Stomach (tissue), 9 donors: ENCODE data around the gene EEF2. TPM values are rescaled to one million over a fixed set of nuclear protein-coding genes. Genes with fewer than 3 reads are reported as not detected.
A peak's percentile ranks its signal among the peaks of the same experiment; 100 is the strongest.
"Not testable (repeated sequence)": the region's sequence is repeated elsewhere in the genome, so short reads cannot be mapped to it uniquely, and the experiment has no call there.

Experiments used
- DNase-seq, 2 donors: peaks; one replicate each; pipeline versions ENCODE4 v3.0.0 to v3.0.0-alpha.2; 2013 to 2019
- H3K27ac ChIP-seq, 5 donors: fragments of 200-600 bp in 4 of 5; sonication (generic) in 4 of 5; one replicate each; pipeline ENCODE4 v1.5.1; 2013 to 2019; ENCODE audit warnings: mild to moderate bottlenecking in 1 of 5, moderate library complexity in 1 of 5
- H3K27me3 ChIP-seq, 3 donors: fragments of 200-600 bp; sonication (generic); one replicate each; pipeline ENCODE4 v1.5.1; 2017 to 2019; ENCODE audit warnings: mixed run types in 1 of 3
- H3K36me3 ChIP-seq, 4 donors: fragments of 200-600 bp; sonication (generic); 1 replicate in 3 of 4; 2 replicates in 1 of 4; pipeline ENCODE4 v1.5.1; 2016 to 2019
- H3K4me1 ChIP-seq, 4 donors: fragments of 200-600 bp; sonication (generic); one replicate each; pipeline ENCODE4 v1.5.1; 2016 to 2019
- H3K4me3 ChIP-seq, 4 donors: fragments of 200-600 bp; sonication (generic) in 3 of 4; one replicate each; pipeline ENCODE4 v1.5.1; 2016 to 2019; ENCODE audit warnings: mild to moderate bottlenecking in 1 of 4
- H3K9me3 ChIP-seq, 4 donors: fragments of 200-600 bp; sonication (generic); one replicate each; pipeline ENCODE4 v1.5.1; 2016 to 2019
- CTCF ChIP-seq, 7 experiments: fragments of 450-650 bp in 4 of 7; fragments of 200-600 bp in 3 of 7; sonication (generic) in 3 of 7; IDR thresholded peaks; one replicate each; pipeline ENCODE4 v1.5.1; 2016 to 2019; ENCODE audit warnings: antibody characterized with exemption in 7 of 7, control low read depth in 2 of 7, mild to moderate bottlenecking in 1 of 7
- EP300 ChIP-seq: sonication (generic); formaldehyde crosslinking; IDR thresholded peaks from one replicate; pipeline ENCODE4 v1.6.1; 2017; ENCODE audit warnings: antibody characterized with exemption
- POLR2A ChIP-seq, 4 donors: fragments of 450-650 bp; IDR thresholded peaks; one replicate each; pipeline ENCODE4 v1.6.1; 2016; ENCODE audit warnings: antibody characterized with exemption in 4 of 4, control low read depth in 2 of 4, mild to moderate bottlenecking in 1 of 4, moderate library complexity in 1 of 4
- POLR2AphosphoS5 ChIP-seq, 3 donors: sonication (generic); formaldehyde crosslinking; IDR thresholded peaks; one replicate each; pipeline ENCODE4 v1.6.1; 2016; ENCODE audit warnings: antibody characterized with exemption in 3 of 3
- WGBS, 5 donors: extraction: QIAGEN DNeasy Blood & Tissue Kit in 3 of 5; methylation state at CpG; one replicate each; pipeline versions ENCODE4 v1.1.5 to v1.1.7; 2013 to 2018; 5-methylcytosine and 5-hydroxymethylcytosine counted together
- intact Hi-C: fragments of 100-400 bp; cut with DNase I; formaldehyde crosslinking; loops from one replicate; pipeline ENCODE4 v1.15.1; 2023; ENCODE audit warnings: low total_unique reads
- polyA plus RNA-seq, 3 donors: library from polyadenylated mRNA; stranded (reverse); fragments of 200-250 nt; gene quantifications; one replicate each; pipeline ENCODE4 v1.2.3, GENCODE V29; 2013
- total RNA-seq, 5 donors: library from RNA; depleted of rRNA; stranded (reverse); fragments of >200 nt; gene quantifications; one replicate each; pipeline versions ENCODE4 v1.1.0 to v1.2.3, GENCODE V29; 2014 to 2016
- donor health status: healthy with polysubstance abuse.
- donor health status: Bipolar disorder and iron deficiency.
- donor health status: healthy.

The EEF2 gene
- total and polyA plus RNA-seq, 8 donors = 667 to 1,656 (median 1,276) TPM

GRCh38 chr19:3959766-3960131 is 25.5 kb downstream of the EEF2 start:
- Histone ChIP-seq H3K36me3 (peaks cover 68 to 95% (median 94%) of the 10 kb centered on the region in 4 donors), H3K4me1 (peaks cover 0 to 8% (median 2%) of the 10 kb centered on the region in 4 donors), H3K9me3 (no peaks in the 10 kb centered on the region), H3K27me3 (no peaks in the 10 kb centered on the region), H3K4me3 (no peak overlapping the region), H3K27ac (no peak overlapping the region)
- intact Hi-C loops = no loop called here
- DNase-seq = no peak
- 92 to 99% (median 97%) methylated on average over 7 to 15 of the region's 15 CpGs for WGBS, 5 donors
- no peak for TF ChIP-seq POLR2A (IDR thresholded peaks at IDR 0.05)
- no peak for TF ChIP-seq POLR2AphosphoS5 (IDR thresholded peaks at IDR 0.05)
- TF ChIP-seq EP300 = no peak

GRCh38 chr19:3958836-3959765 is 26.2 kb downstream of the EEF2 start:
- no peaks in the 10 kb centered on the region for H3K27me3 ChIP-seq
- TF ChIP-seq EP300 = no peak
- 95 to 97% (median 97%) methylated on average over 61 to 86 of the region's 86 CpGs for WGBS, 5 donors
- peaks cover 0 to 7% (median under 1%) of the 10 kb centered on the region in 4 donors for H3K4me1 ChIP-seq
- intact Hi-C loops = no loop called here
- no peaks in the 10 kb centered on the region for H3K9me3 ChIP-seq
- H3K36me3 ChIP-seq = peaks cover 61 to 91% (median 87%) of the 10 kb centered on the region in 4 donors
- no peak overlapping the region for H3K27ac ChIP-seq
- H3K4me3 ChIP-seq = no peak overlapping the region
- DNase-seq = no peak

- Histone ChIP-seq H3K27ac (peak overlapping the region in 2 of 5 donors; percentile 46 to 82), H3K4me3 (no peak overlapping the region), H3K27me3 (no peaks in the 10 kb centered on the region), H3K4me1 (peaks cover 9 to 34% (median 22%) of the 10 kb centered on the region in 4 donors), H3K36me3 (peaks cover 28 to 57% (median 53%) of the 10 kb centered on the region in 4 donors), H3K9me3 (no peaks in the 10 kb centered on the region)
- intact Hi-C loops = no loop called here
- no peak for TF ChIP-seq CTCF (IDR thresholded peaks at IDR 0.05)
- TF ChIP-seq POLR2AphosphoS5 (IDR thresholded peaks at IDR 0.05) = no peak
- TF ChIP-seq POLR2A (IDR thresholded peaks at IDR 0.05) = no peak
- no peak for TF ChIP-seq EP300
- no peak for DNase-seq
- 74 to 93% (median 84%) methylated on average over 8 to 10 of the region's 10 CpGs for WGBS, 5 donors
Measured at GRCh38 chr19:3955688-3956087, 29.6 kb downstream of the EEF2 start.

GRCh38 chr19:3955276-3955675 is 30.0 kb downstream of the EEF2 start:
- 78 to 91% (median 84%) methylated on average over 13 of the region's 13 CpGs for WGBS, 5 donors

GRCh38 chr19:3954107-3954506 is 31.2 kb downstream of the EEF2 start:
- H3K4me3 ChIP-seq = no peak overlapping the region
- no peaks in the 10 kb centered on the region for H3K9me3 ChIP-seq
- no peak for TF ChIP-seq POLR2AphosphoS5 (IDR thresholded peaks at IDR 0.05)
- TF ChIP-seq EP300 = no peak
- no peak for TF ChIP-seq CTCF (IDR thresholded peaks at IDR 0.05)
- TF ChIP-seq POLR2A (IDR thresholded peaks at IDR 0.05) = no peak
- H3K27ac ChIP-seq = peak overlapping the region in 3 of 5 donors; percentile 27 to 82 (median 46)
- DNase-seq = peak in 1 of 2 donors; percentile 23
- H3K4me1 ChIP-seq = peaks cover 10 to 43% (median 30%) of the 10 kb centered on the region in 4 donors
- 79 to 84% (median 80%) methylated on average over 10 to 12 of the region's 12 CpGs for WGBS, 5 donors
- intact Hi-C loops = no loop called here
- no peaks in the 10 kb centered on the region for H3K27me3 ChIP-seq
- H3K36me3 ChIP-seq = peaks cover 12 to 41% (median 37%) of the 10 kb centered on the region in 4 donors

More at GRCh38 chr19:3955276-3955675, 30.0 kb downstream of the EEF2 start:
- intact Hi-C loops, H3K9me3 ChIP-seq, H3K27me3 ChIP-seq, DNase-seq, H3K4me3 ChIP-seq: not testable (repeated sequence)
- H3K36me3 ChIP-seq = peaks cover 24 to 53% (median 49%) of the 10 kb centered on the region in 4 donors
- H3K27ac ChIP-seq = peak overlapping the region in 2 of 5 donors; percentile 46 to 82
- peaks cover 10 to 39% (median 26%) of the 10 kb centered on the region in 4 donors for H3K4me1 ChIP-seq

- WGBS, 5 donors = 82 to 85% (median 84%) methylated on average over 9 of the region's 9 CpGs
- H3K27me3 ChIP-seq, H3K9me3 ChIP-seq, intact Hi-C loops, H3K4me3 ChIP-seq, DNase-seq: not testable (repeated sequence)
- Histone ChIP-seq H3K4me1 (peaks cover 10 to 43% (median 30%) of the 10 kb centered on the region in 4 donors), H3K27ac (peak overlapping the region in 3 of 5 donors; percentile 27 to 82 (median 46)), H3K36me3 (peaks cover under 1 to 28% (median 24%) of the 10 kb centered on the region in 4 donors)
Measured at GRCh38 chr19:3952755-3953276, 32.4 kb downstream of the EEF2 start.
